ENCODE data around the gene CAPN9.

CAPN9 gene

DNA sequence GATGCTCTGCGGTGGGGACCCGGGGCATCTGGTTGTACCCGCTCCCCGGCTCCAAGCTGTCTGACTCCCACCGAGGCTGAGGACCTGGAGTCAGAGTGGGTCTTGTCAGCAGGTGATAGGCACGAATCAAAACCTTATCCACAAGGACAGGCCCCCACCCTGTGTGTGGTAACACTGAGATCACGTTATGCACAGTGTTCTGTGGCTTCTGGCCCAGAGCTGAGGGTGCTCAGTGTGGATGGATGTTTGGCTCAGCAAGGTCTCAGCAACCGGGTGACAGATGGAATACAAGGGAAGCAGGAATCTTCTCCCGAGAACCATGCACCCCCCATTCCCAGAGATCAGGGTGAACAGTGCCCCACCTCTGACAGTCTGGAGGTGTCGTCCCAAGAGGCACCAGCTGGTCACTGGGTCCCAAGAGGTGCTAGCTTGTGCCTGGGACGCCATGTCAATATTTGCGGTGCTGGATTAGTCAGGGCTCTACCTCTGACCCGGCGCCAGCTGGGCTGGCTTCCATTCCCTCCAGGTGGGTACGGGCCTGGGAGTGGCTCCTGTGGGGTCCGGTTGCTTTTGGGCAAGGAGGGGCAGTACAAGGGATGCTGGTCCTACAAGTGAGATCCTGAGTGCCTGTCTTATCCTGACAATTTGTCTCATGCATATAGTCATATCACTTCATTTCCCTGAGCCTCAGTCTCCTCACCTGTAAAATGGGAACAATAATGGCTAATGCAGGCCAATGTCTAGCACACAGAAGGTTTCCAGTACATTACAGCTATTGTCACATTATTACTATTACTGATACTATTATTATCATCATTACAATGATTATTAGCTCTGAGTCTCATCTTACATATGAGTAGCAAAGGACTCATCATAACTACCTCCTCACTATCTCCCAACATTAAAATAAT lies 957 bp downstream of the CAPN9 start:
- H3K4me3 ChIP-seq, result no peak overlapping the region

DNA sequence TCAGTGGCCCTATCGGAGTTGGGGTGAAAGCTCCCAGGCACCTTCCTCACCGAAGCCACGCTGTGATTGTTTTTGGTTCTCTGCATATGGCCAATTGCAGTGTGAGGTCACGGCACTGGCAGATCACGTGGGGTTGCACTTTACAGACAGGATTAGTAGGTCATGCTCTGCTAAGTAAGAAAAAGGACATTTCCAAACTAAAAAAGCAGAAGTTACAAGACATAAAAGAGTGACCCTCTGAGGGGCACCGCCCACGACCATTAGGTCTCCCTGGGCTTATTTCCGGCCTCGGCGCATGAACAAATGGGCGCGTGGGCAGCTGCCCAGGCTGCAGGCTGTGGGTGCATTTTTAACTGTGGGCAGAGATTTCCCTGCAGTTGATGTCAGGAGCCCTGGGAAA lies 2.0 kb downstream of the CAPN9 start:
- H3K27me3 ChIP-seq, result no peaks in the 10 kb centered on the region
- H3K9me3 ChIP-seq, result no peaks in the 10 kb centered on the region
- TF ChIP-seq, protein P1, sequence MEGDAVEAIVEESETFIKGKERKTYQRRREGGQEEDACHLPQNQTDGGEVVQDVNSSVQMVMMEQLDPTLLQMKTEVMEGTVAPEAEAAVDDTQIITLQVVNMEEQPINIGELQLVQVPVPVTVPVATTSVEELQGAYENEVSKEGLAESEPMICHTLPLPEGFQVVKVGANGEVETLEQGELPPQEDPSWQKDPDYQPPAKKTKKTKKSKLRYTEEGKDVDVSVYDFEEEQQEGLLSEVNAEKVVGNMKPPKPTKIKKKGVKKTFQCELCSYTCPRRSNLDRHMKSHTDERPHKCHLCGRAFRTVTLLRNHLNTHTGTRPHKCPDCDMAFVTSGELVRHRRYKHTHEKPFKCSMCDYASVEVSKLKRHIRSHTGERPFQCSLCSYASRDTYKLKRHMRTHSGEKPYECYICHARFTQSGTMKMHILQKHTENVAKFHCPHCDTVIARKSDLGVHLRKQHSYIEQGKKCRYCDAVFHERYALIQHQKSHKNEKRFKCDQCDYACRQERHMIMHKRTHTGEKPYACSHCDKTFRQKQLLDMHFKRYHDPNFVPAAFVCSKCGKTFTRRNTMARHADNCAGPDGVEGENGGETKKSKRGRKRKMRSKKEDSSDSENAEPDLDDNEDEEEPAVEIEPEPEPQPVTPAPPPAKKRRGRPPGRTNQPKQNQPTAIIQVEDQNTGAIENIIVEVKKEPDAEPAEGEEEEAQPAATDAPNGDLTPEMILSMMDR (IDR thresholded peaks at IDR 0.05), result no peak
- peaks cover 0 to 3% (median under 1%) of the 10 kb centered on the region in 4 donors for H3K4me1 ChIP-seq
- intact Hi-C loops (cut with DNase I; ENCODE audit: low total_unique reads), result no loop called here
- H3K36me3 ChIP-seq, result no peaks in the 10 kb centered on the region
- no peak for DNase-seq
- no peak overlapping the region for H3K4me3 ChIP-seq
- H3K27ac ChIP-seq, result no peak overlapping the region

More for the DNA sequence above, 957 bp downstream of the CAPN9 start:
- Histone ChIP-seq H3K27me3 (no peaks in the 10 kb centered on the region), H3K9me3 (no peaks in the 10 kb centered on the region), H3K36me3 (no peaks in the 10 kb centered on the region), H3K27ac (no peak overlapping the region), H3K4me1 (peaks cover 0 to 3% (median 0%) of the 10 kb centered on the region in 4 donors)
- intact Hi-C loops (cut with DNase I; ENCODE audit: low total_unique reads), result no loop called here
- no peak for DNase-seq
- TF ChIP-seq, protein P1 (IDR thresholded peaks at IDR 0.05), result no peak

DNA sequence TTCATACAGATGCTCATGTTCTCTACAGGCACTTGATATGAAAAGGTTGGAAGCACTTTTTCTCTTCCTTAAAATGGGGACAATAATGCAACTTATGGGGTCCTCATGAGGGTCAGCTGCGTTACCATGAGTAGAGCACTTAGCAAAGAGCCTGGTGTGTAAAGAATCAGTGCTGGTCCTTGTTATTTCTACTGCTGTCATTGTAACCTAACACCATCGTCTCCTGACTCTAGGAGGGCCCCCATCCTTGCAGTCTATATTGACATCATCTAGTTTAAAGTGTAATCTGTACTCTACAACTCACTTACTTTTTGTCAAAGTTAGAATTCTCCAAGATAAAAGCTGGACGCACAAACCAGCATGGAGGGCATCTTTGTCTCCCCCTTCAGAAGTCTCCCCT lies 2.4 kb downstream of the CAPN9 start:
- Histone ChIP-seq H3K36me3 (no peaks in the 10 kb centered on the region), H3K4me3 (no peak overlapping the region), H3K27me3 (no peaks in the 10 kb centered on the region), H3K9me3 (no peaks in the 10 kb centered on the region), H3K27ac (no peak overlapping the region), H3K4me1 (peaks cover 0 to 3% (median under 1%) of the 10 kb centered on the region in 4 donors)
- no peak for DNase-seq
- intact Hi-C loops (cut with DNase I; ENCODE audit: low total_unique reads), result no loop called here
- TF ChIP-seq, protein P1 (IDR thresholded peaks at IDR 0.05), result no peak

DNA sequence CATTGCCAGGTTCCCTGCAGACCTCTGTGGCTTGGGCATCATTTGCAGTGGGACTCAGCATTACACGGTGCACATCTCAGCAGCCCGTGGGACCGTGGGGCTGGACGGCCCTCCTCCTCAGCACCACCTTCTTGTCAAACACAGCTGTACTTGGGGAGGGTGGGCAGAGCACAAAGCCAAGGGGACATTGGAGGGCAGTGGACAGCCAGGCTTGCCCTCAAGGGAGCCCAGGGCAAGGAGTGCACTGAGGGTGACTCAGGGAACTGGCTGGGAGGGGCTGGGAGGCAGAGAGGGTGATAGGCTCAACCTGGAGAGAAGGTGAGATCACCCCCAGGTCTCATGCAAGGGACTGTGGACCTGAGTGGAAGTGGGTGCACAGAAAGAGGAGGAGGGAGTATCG lies 3.4 kb downstream of the CAPN9 start:
- TF ChIP-seq, protein P1 (IDR thresholded peaks at IDR 0.05), result no peak
- intact Hi-C loops (cut with DNase I; ENCODE audit: low total_unique reads), result no loop called here
- DNase-seq, result no peak

DNA sequence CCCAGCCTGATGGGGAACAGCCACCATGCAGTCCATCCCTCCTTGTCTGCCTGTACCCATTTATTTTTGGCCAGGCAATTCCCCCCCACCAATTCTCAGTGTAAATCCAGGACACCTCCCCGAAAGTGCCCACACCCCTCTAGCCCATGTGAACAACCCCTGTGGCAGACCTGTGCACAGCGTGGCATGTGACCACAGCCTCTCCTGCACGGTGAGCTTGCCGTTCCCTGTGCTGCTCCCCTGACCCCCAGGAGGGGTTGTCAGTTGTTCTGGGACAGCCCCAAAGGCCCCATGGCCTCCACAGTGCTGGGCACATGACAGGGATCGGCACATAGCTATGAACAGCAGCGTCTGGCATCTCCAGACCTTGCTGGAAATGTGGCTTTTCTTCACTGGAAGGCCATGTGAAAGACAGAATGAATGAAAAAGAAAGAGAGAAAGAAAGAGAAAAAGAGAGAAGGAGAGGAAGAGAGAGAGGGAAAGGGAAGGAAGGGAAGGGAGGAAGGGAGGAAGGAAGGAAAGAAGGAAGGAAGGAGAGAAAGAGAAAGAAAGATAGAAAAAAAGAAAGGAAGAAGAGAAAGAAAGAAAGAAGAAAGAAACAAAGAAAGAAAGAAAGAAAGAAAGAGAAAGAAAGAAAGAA lies 3.9 kb downstream of the CAPN9 start:
- H3K4me3 ChIP-seq, result no peak overlapping the region
- peaks cover 0 to 5% (median 2%) of the 10 kb centered on the region in 4 donors for H3K4me1 ChIP-seq
- no peaks in the 10 kb centered on the region for H3K27me3 ChIP-seq
- DNase-seq, result no peak
- H3K27ac ChIP-seq, result no peak overlapping the region
- intact Hi-C loops (cut with DNase I; ENCODE audit: low total_unique reads), result no loop called here
- TF ChIP-seq, protein P1 (IDR thresholded peaks at IDR 0.05), result no peak
- no peaks in the 10 kb centered on the region for H3K36me3 ChIP-seq
- no peaks in the 10 kb centered on the region for H3K9me3 ChIP-seq

More for the DNA sequence above, 3.4 kb downstream of the CAPN9 start:
- H3K9me3 ChIP-seq, result no peaks in the 10 kb centered on the region
- no peak overlapping the region for H3K4me3 ChIP-seq
- no peaks in the 10 kb centered on the region for H3K27me3 ChIP-seq
- H3K4me1 ChIP-seq, result peaks cover 0 to 5% (median 2%) of the 10 kb centered on the region in 4 donors
- H3K36me3 ChIP-seq, result no peaks in the 10 kb centered on the region
- no peak overlapping the region for H3K27ac ChIP-seq

Data from tibial artery (tissue), 4 donors.